HG03175 (cell line): ENCODE data around the gene HMCN1.

Experiments used
- ATAC-seq: cut with Tn5 transposase; IDR thresholded peaks from one replicate; pipeline ENCODE4 v1.9.1; 2021; ENCODE audit warnings: mild to moderate bottlenecking, moderate library complexity; ENCODE audit not compliant: unreplicated experiment

Gene HMCN1

GRCh38 chr1:186002406-186002805 is 268.2 kb downstream of the HMCN1 start:
- no peak for ATAC-seq

GRCh38 chr1:186009039-186009737 is 275.0 kb downstream of the HMCN1 start:
- no peak for ATAC-seq

GRCh38 chr1:186014370-186015037 is 280.3 kb downstream of the HMCN1 start:
- no peak for ATAC-seq

GRCh38 chr1:186016856-186017255 is 282.7 kb downstream of the HMCN1 start:
- ATAC-seq: no peak

GRCh38 chr1:186022184-186022583 is 288.0 kb downstream of the HMCN1 start:
- no peak for ATAC-seq

- no peak for ATAC-seq
Measured at GRCh38 chr1:186026946-186027345, 292.8 kb downstream of the HMCN1 start.

GRCh38 chr1:186027621-186028020 is 293.4 kb downstream of the HMCN1 start:
- no peak for ATAC-seq

GRCh38 chr1:186030453-186030852 is 296.3 kb downstream of the HMCN1 start:
- ATAC-seq: no peak

- no peak for ATAC-seq
Measured at GRCh38 chr1:186033847-186034271, 299.7 kb downstream of the HMCN1 start.

- ATAC-seq: no peak
Measured at GRCh38 chr1:186042230-186042629, 308.0 kb downstream of the HMCN1 start.

- no peak for ATAC-seq
Measured at GRCh38 chr1:186043296-186043695, 309.1 kb downstream of the HMCN1 start.

GRCh38 chr1:186044079-186044685 is 310.0 kb downstream of the HMCN1 start:
- no peak for ATAC-seq

- no peak for ATAC-seq
Measured at GRCh38 chr1:186046437-186047211, 312.4 kb downstream of the HMCN1 start.

- ATAC-seq: no peak
Measured at GRCh38 chr1:186050360-186050759, 316.2 kb downstream of the HMCN1 start.

GRCh38 chr1:186054003-186054402 is 319.8 kb downstream of the HMCN1 start:
- no peak for ATAC-seq

- ATAC-seq: no peak
Measured at GRCh38 chr1:186054932-186055331, 320.7 kb downstream of the HMCN1 start.

- ATAC-seq: no peak
Measured at GRCh38 chr1:186055846-186056245, 321.7 kb downstream of the HMCN1 start.

- ATAC-seq: no peak
Measured at GRCh38 chr1:186057086-186057485, 322.9 kb downstream of the HMCN1 start.

- no peak for ATAC-seq
Measured at GRCh38 chr1:186059311-186059710, 325.1 kb downstream of the HMCN1 start.

- ATAC-seq: no peak
Measured at GRCh38 chr1:186059752-186060151, 325.6 kb downstream of the HMCN1 start.

- ATAC-seq: no peak
Measured at GRCh38 chr1:186060226-186060625, 326.0 kb downstream of the HMCN1 start.
